Right renal cortex interstitium (tissue), 3 donors: ENCODE measurements around the gene PKN1. TPM values are rescaled to one million over a fixed set of nuclear protein-coding genes. Genes with fewer than 3 reads are reported as not detected.

Experiments used
- DNase-seq, 3 donors: peaks; one replicate each; pipeline ENCODE4 v3.0.0-alpha.2; 2013; ENCODE audit warnings: low read depth in 3 of 3, low spot score in 2 of 3
- polyA plus RNA-seq, 3 donors: library from polyadenylated mRNA; unstranded; fragments of 120-200 nt; gene quantifications; one replicate each; pipeline ENCODE4 v1.2.1, GENCODE V29; 2013; ENCODE audit not compliant: insufficient read length in 3 of 3

The PKN1 gene
- polyA plus RNA-seq, 3 donors = 86.1 to 98.8 (median 94.6) TPM

- no peak for DNase-seq
Observed at GRCh38 chr19:14425696-14426138, 7.4 kb upstream of the PKN1 start.

GRCh38 chr19:14427461-14427860 lies 5.6 kb upstream of the PKN1 start:
- DNase-seq = no peak

GRCh38 chr19:14428882-14429416 lies 4.2 kb upstream of the PKN1 start:
- no peak for DNase-seq

GRCh38 chr19:14430712-14431111 lies 2.4 kb upstream of the PKN1 start:
- no peak for DNase-seq

GRCh38 chr19:14433554-14434501 lies 722 bp downstream of the PKN1 start:
- DNase-seq = peak in 1 of 3 donors; percentile 29

GRCh38 chr19:14434543-14435319 lies 1.6 kb downstream of the PKN1 start:
- no peak for DNase-seq

GRCh38 chr19:14435320-14436050 lies 2.4 kb downstream of the PKN1 start:
- no peak for DNase-seq

- DNase-seq = no peak
Observed at GRCh38 chr19:14437578-14438140, 4.6 kb downstream of the PKN1 start.

GRCh38 chr19:14439014-14439413 lies 5.9 kb downstream of the PKN1 start:
- no peak for DNase-seq

GRCh38 chr19:14440049-14440448 lies 6.9 kb downstream of the PKN1 start:
- DNase-seq = no peak

- no peak for DNase-seq
Observed at GRCh38 chr19:14441041-14441938, 8.2 kb downstream of the PKN1 start.

GRCh38 chr19:14442891-14443631 lies 10.0 kb downstream of the PKN1 start:
- DNase-seq = no peak

- no peak for DNase-seq
Observed at GRCh38 chr19:14443632-14444216, 10.6 kb downstream of the PKN1 start.

GRCh38 chr19:14446336-14447036 lies 13.4 kb downstream of the PKN1 start:
- no peak for DNase-seq

GRCh38 chr19:14449321-14449720 lies 16.2 kb downstream of the PKN1 start:
- DNase-seq = no peak

- DNase-seq = no peak
Observed at GRCh38 chr19:14450168-14450874, 17.2 kb downstream of the PKN1 start.

- DNase-seq = no peak
Observed at GRCh38 chr19:14450876-14451275, 17.8 kb downstream of the PKN1 start.
